ENCODE data around the gene BIRC6. TPM values are rescaled to one million over a fixed set of nuclear protein-coding genes. Genes with fewer than 3 reads are reported as not detected.
A peak's percentile ranks its signal among the peaks of the same experiment; 100 is the strongest.
"Not testable (repeated sequence)": the region's sequence is repeated elsewhere in the genome, so short reads cannot be mapped to it uniquely, and the experiment has no call there.

BIRC6 gene
- total RNA-seq, 2 experiments from 2014 or later, result 95.0 to 103 TPM

DNA sequence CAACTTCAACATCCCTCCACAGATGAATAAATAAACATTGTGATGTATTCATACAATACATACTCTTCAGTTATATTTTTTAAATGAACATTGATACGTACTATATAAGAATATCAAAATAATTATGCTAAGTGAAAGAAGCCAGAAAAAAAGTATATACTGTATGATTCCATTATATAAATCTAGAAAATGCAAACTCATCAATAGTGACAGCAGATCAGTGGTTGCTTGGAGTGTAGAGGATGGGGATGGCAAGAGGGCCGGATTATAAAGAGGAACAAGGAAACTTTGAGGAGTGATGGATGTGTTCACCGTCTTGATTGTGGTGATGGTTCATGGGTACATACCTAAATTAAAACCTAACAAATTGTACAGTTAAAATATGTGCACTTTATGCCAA is 268.0 kb downstream of the BIRC6 start:
- Mint-ChIP-seq H3K27ac (no peak overlapping the region), H3K27me3 (no peaks in the 10 kb centered on the region), H3K36me3 (ENCODE audit: low read depth) (peaks cover 9% of the 10 kb centered on the region), H3K9me3 (no peaks in the 10 kb centered on the region), H3K4me1 (peaks cover 21% of the 10 kb centered on the region), H3K4me3 (no peak overlapping the region)
- ChIA-PET POLR2A (interaction anchor here (2.3 kb wide), 2 partner anchors 11 to 52 kb away, joined by 5 to 6 read pairs; no protein-coding TSS in a partner anchor), CTCF (no interaction called here)
- no peak for DNase-seq

DNA sequence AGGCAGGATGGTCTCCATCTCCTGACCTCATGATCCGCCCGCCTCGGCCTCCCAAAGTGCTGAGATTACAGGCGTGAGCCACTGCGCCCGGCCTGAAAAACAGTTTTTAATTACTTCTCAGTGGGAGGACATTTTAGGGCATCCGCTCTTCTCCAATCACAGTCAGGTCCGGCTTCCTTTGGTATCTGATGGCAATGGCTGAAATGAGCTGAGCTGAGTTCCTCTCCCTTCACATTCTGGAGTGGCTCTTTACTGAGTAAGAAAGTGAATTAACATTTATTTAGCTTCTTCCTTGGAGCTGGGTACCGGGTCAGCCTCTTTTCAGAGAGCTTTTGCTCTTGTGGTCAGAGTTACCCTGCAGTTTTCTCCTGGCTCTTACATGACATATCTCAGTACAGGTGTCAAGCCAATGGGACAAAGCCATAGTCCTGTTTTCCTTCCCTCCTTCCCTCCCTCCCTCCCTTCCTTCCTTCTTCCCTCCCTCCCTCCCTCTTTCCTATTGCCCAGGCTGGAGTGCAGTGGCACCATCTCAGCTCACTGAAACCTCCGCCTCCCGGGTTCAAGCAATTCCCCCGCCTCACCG is 269.9 kb downstream of the BIRC6 start:
- no peak overlapping the region for H3K27ac Mint-ChIP-seq
- POLR2A ChIA-PET, result interaction anchor here (0.9 to 2.3 kb wide), 3 partner anchors 9 to 54 kb away, joined by 3 to 5 read pairs (median 4); no protein-coding TSS in a partner anchor
- H3K4me1 Mint-ChIP-seq, result peaks cover 25% of the 10 kb centered on the region
- H3K36me3 Mint-ChIP-seq (ENCODE audit: low read depth), result peaks cover 17% of the 10 kb centered on the region
- CTCF ChIA-PET, result interaction anchor here (1.3 kb wide), 1 partner anchor 35 kb away, joined by 3 read pairs; no protein-coding TSS in a partner anchor
- DNase-seq, result no peak
- peak overlapping the region; percentile 87 for H3K4me3 Mint-ChIP-seq
- H3K9me3 Mint-ChIP-seq, result no peaks in the 10 kb centered on the region
- H3K27me3 Mint-ChIP-seq, result no peaks in the 10 kb centered on the region

DNA sequence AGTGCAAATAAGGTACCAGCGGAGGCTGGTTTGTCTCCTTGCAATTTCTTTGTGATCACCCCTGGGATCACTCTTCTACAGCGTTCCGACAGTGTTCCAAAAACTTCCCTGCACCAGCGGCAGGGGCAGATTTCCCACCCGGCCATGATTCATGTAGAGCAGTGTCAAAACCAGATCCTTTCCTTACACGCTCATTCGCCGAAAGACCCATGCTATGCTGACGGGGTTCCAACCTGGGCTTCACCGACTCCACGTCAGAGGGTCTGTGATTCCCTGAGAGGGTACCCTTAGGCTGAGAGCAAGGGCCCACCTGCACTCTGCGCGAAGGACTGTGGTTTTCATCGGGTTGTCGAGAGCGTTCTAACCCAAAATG is 270.6 kb downstream of the BIRC6 start:
- no peak for DNase-seq
- peaks cover 29% of the 10 kb centered on the region for H3K4me1 Mint-ChIP-seq
- H3K27ac Mint-ChIP-seq, result peak overlapping the region; percentile 84
- ChIA-PET POLR2A (interaction anchor here (0.7 to 1.4 kb wide), 6 partner anchors 8 to 972 kb away, joined by 3 to 6 read pairs (median 4); partner anchors contain the start of gene FAM98A), CTCF (interaction anchor here (1.0 to 1.3 kb wide), 2 partner anchors 36 to 75 kb away, joined by 3 read pairs; no protein-coding TSS in a partner anchor)
- H3K27me3 Mint-ChIP-seq, result no peaks in the 10 kb centered on the region
- H3K9me3 Mint-ChIP-seq, result no peaks in the 10 kb centered on the region
- peak overlapping the region; percentile 87 for H3K4me3 Mint-ChIP-seq
- peaks cover 14% of the 10 kb centered on the region for H3K36me3 Mint-ChIP-seq (ENCODE audit: low read depth)

DNA sequence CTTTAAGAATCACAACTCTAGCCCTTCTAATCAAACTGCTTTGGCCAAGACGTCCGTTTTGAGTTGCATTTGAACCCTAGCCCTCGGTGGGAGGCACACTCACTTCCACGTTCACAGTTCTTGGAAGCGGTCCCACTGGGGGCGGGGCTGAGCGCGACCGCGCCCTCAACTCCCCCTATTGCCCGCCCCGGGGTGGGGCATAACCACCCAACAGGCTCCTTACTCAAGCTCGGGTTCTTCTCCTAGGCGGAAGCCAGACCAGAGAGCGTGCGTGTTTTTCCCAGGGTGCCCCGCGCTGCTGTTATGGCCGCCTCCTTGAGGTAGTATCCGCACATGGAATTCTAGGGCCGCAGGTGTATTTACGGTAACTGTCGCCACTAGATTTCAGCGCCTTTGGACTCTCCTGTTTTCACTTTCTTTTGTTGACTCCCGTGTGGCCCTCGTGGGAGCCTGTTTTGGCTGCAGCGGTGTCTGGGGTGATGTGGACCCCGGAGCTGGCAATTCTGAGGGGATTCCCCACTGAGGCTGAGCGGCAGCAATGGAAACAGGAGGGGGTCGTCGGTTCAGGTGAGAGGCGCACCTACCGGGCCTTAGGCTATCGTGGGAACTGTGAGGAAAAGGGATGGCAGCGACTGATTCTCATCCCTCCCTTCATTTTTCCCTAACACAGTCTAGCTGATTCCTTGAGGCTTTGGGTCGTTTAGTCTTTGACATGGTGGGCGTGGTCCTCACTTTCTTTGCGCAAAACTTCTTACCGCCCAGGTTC is 271.2 kb downstream of the BIRC6 start, which contains the start of gene TTC27:
TTC27 (plus strand) TSS at position 237 of the 766 bp plus-strand sequence; CDS start at position 480, 243 bp downstream.
- H3K9me3 Mint-ChIP-seq, result no peaks in the 10 kb centered on the region
- H3K4me1 Mint-ChIP-seq, result peaks cover 31% of the 10 kb centered on the region
- CTCF ChIA-PET, result interaction anchor here (1.0 to 1.3 kb wide), 2 partner anchors 36 to 76 kb away, joined by 3 read pairs; no protein-coding TSS in a partner anchor
- POLR2A ChIA-PET, result interaction anchor here (0.7 to 1.4 kb wide), 5 partner anchors 9 to 972 kb away, joined by 3 to 6 read pairs (median 3); partner anchors contain the start of genes FAM98A and SLC30A6
- H3K27ac Mint-ChIP-seq, result peak within 1 kb of the TSS; percentile 84
- H3K27me3 Mint-ChIP-seq, result no peaks in the 10 kb centered on the region
- peak within 1 kb of the TSS; percentile 87 for H3K4me3 Mint-ChIP-seq
- DNase-seq, result peak; percentile 96
- peaks cover 11% of the 10 kb centered on the region for H3K36me3 Mint-ChIP-seq (ENCODE audit: low read depth)

DNA sequence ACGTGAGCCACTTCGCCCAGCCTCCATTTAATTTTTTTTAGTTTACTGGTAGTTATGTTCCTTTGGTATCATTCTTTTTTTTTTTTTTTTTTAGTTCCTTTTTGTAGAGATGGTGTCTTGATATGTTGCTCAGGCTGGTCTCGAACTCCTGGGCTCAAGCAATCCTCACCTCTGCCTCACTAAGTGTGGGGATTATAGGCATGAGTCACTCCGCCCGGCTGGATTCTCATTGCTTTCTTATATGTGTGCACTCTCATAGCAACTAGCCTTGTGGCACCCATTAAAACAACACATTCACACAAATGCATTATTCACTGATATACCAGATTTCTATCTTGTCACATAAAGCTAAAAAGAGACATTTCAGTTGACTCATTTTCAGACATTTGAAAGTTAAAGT is 275.3 kb downstream of the BIRC6 start:
- no peak overlapping the region for H3K27ac Mint-ChIP-seq
- H3K4me3 Mint-ChIP-seq, result no peak overlapping the region
- CTCF ChIA-PET, result no interaction called here
- POLR2A ChIA-PET, result interaction anchor here (0.6 kb wide), 1 partner anchor 72 kb away, joined by 4 read pairs; no protein-coding TSS in a partner anchor
- peaks cover 28% of the 10 kb centered on the region for H3K4me1 Mint-ChIP-seq
- no peaks in the 10 kb centered on the region for H3K27me3 Mint-ChIP-seq
- no peaks in the 10 kb centered on the region for H3K9me3 Mint-ChIP-seq
- no peak for DNase-seq
- H3K36me3 Mint-ChIP-seq (ENCODE audit: low read depth), result peaks cover 15% of the 10 kb centered on the region

DNA sequence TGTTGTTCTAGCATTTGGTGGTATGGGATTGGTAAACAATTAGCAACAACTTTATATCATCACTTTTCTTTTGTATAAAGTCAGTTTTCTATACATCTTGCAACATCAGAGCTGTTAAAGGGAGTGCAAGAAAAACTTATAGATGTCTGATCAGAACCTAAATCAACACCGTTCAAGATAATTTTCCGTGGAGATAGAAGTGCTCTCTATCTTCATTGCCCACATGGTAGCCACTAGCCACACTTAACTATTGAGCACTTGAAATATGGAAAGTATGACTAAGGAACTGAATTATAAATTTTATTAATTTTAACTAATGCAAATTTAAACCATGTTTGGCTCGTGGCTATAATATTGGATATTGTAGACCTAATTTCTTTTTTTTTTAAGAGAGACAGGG is 276.2 kb downstream of the BIRC6 start:
- POLR2A ChIA-PET, result no interaction called here
- peaks cover 20% of the 10 kb centered on the region for H3K4me1 Mint-ChIP-seq
- peaks cover 19% of the 10 kb centered on the region for H3K36me3 Mint-ChIP-seq (ENCODE audit: low read depth)
- H3K27ac Mint-ChIP-seq, result no peak overlapping the region
- H3K4me3 Mint-ChIP-seq, result no peak overlapping the region
- CTCF ChIA-PET, result no interaction called here
- no peak for DNase-seq
- H3K27me3 Mint-ChIP-seq, result no peaks in the 10 kb centered on the region
- H3K9me3 Mint-ChIP-seq, result no peaks in the 10 kb centered on the region

DNA sequence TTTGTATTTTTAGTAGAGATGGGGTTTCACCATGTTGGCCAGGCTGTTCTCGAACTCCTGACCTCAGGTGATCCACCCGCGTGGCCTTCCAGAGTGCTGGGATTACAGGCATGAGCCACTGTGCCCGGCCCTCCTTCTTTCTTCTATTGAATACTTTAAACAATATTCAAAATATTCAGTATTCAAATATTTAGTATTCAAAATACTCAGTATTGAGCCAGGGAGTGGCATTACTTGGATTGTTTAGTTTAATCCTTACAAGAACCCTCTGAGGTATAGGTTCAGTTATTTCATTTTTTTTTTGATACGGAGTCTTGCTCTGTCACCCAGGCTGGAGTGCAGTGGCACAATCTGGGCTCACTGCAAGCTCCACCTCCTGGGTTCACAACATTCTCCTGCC is 281.7 kb downstream of the BIRC6 start:
- H3K4me1 Mint-ChIP-seq, POLR2A ChIA-PET, DNase-seq, H3K4me3 Mint-ChIP-seq, CTCF ChIA-PET, H3K27ac Mint-ChIP-seq, H3K27me3 Mint-ChIP-seq, H3K9me3 Mint-ChIP-seq: not testable (repeated sequence)
- peaks cover 25% of the 10 kb centered on the region for H3K36me3 Mint-ChIP-seq (ENCODE audit: low read depth)

DNA sequence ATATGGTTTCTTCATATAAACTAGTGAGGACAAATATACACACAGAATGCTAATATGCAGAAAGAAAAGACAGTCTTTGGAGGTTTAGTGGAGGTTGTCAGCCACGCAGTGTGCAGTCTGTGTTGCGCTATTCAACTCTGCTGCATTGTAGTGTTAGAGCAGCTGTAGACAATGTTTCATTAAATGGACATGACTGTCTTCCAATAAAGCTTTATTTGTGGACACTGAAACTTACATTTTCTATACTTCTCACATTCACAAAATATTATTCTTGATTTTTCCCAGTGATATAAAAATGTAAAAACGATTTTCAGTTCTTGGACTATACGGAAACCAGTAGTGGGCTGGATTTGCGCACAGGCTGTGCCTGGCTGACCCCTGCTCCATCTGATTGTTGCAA is 284.4 kb downstream of the BIRC6 start:
- Mint-ChIP-seq H3K27ac (no peak overlapping the region), H3K36me3 (ENCODE audit: low read depth) (peaks cover 29% of the 10 kb centered on the region), H3K9me3 (no peaks in the 10 kb centered on the region), H3K4me3 (no peak overlapping the region), H3K4me1 (no peaks in the 10 kb centered on the region), H3K27me3 (no peaks in the 10 kb centered on the region)
- CTCF ChIA-PET, result interaction anchor here (0.6 kb wide), 1 partner anchor 1724 kb away, joined by 4 read pairs; no protein-coding TSS in a partner anchor
- POLR2A ChIA-PET, result no interaction called here
- DNase-seq, result no peak

DNA sequence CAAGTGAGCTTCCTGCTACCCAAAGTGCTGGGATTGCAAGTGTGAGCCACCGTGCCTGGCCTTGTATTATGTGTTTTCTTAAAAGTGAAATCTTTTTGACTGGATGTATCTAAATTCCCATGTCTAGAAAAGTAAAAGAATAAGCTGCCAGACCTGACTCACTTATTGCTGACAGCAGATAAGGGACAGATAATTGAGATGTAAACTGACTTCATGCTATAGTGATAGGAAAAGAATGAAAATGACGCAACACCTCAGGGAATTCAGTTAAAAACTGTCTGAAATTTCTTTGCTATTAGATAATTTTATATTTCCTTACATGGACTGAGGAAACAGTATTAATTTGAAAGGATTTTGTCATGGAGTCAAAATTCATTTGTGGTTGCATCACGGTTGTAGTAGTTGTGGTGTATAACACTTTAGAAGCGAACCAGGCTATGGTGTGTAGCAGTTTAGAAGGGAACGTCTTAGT is 290.4 kb downstream of the BIRC6 start:
- CTCF ChIA-PET, result no interaction called here
- POLR2A ChIA-PET, result interaction anchor here (0.5 kb wide), 1 partner anchor 18 kb away, joined by 3 read pairs; no protein-coding TSS in a partner anchor
- DNase-seq, result no peak
- H3K36me3 Mint-ChIP-seq (ENCODE audit: low read depth), result peaks cover 28% of the 10 kb centered on the region
- no peak overlapping the region for H3K4me3 Mint-ChIP-seq
- H3K27ac Mint-ChIP-seq, result no peak overlapping the region
- no peaks in the 10 kb centered on the region for H3K9me3 Mint-ChIP-seq
- peaks cover 2% of the 10 kb centered on the region for H3K4me1 Mint-ChIP-seq
- no peaks in the 10 kb centered on the region for H3K27me3 Mint-ChIP-seq

DNA sequence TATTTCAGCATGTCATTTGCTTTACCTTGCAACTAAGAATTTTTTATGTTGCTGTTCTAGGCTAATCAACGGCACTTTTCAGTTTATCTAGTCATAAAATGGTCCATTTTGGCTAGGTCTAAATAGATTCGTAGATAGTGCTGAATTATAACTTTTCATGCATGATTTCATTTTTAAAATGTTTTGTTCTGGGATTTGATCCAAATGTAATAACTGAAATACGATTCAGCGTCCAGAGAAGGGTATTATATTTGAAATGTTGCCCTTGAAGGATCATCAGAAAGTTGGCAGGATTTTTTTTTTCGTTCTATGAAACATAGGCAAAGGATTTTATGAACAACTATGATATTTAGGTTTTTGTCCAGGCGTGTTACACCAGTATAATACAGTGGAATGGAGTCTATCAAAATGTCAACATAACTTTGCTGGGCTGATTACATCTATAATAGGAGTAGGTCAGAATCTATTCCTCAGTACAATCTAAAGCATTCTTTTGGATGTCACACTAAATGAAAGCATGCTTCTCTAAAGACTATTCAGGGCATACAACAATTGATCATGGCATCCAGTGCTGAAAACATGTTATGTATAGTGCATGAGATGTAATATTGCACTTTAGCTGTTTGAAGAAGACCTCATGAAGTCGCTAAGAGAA is 295.9 kb downstream of the BIRC6 start:
- no peak for DNase-seq
- no peaks in the 10 kb centered on the region for H3K27me3 Mint-ChIP-seq
- H3K36me3 Mint-ChIP-seq (ENCODE audit: low read depth), result peaks cover 25% of the 10 kb centered on the region
- H3K4me3 Mint-ChIP-seq, result no peak overlapping the region
- no peaks in the 10 kb centered on the region for H3K9me3 Mint-ChIP-seq
- CTCF ChIA-PET, result no interaction called here
- POLR2A ChIA-PET, result no interaction called here
- peaks cover 2% of the 10 kb centered on the region for H3K4me1 Mint-ChIP-seq
- no peak overlapping the region for H3K27ac Mint-ChIP-seq

DNA sequence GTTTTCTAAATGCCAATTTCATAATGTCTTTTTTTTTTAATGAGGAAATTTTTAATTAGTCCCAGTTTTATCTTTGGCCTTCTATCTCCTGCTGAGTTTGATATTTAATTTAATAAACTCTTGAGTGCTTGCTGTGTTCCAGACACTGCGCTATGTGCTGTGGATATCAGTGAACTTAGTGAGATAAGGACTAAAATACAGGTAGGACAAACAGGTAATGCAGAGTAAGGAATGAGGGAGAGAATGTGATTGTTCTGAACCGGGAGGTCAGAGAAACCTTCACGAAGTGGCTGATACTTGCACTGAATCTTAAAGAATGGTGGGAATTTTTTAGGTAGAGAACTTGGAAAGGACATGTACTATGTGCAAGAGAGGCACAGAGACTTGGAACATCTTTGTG is 299.2 kb downstream of the BIRC6 start:
- ChIA-PET CTCF (no interaction called here), POLR2A (interaction anchor here (0.7 kb wide), 1 partner anchor 38 kb away, joined by 3 read pairs; no protein-coding TSS in a partner anchor)
- Mint-ChIP-seq H3K27ac (no peak overlapping the region), H3K9me3 (no peaks in the 10 kb centered on the region), H3K36me3 (ENCODE audit: low read depth) (peaks cover 37% of the 10 kb centered on the region), H3K4me1 (no peaks in the 10 kb centered on the region), H3K4me3 (no peak overlapping the region), H3K27me3 (no peaks in the 10 kb centered on the region)
- no peak for DNase-seq

DNA sequence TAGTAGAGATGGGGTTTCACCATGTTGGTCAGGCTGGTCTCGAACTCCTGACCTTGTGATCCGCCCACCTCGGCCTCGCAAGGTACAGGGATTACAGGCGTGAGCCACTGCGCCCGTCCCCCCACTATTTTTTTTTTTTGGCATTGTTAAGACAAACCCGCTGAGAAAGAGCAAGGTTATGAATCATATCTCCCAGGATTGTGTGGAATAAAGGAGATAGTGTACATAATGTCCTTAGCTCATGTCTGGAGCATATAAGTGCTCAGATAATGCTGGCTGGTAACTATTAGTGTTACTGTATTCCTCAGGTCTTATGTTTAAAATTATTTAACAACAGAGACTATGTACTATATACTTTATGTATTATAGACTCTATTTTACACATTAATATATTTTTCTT is 307.0 kb downstream of the BIRC6 start:
- ChIA-PET CTCF (no interaction called here), POLR2A (no interaction called here)
- H3K27me3 Mint-ChIP-seq, result no peaks in the 10 kb centered on the region
- H3K4me3 Mint-ChIP-seq, result no peak overlapping the region
- H3K4me1 Mint-ChIP-seq, result no peaks in the 10 kb centered on the region
- peaks cover 42% of the 10 kb centered on the region for H3K36me3 Mint-ChIP-seq (ENCODE audit: low read depth)
- H3K9me3 Mint-ChIP-seq, result no peaks in the 10 kb centered on the region
- H3K27ac Mint-ChIP-seq, result no peak overlapping the region
- DNase-seq, result no peak

DNA sequence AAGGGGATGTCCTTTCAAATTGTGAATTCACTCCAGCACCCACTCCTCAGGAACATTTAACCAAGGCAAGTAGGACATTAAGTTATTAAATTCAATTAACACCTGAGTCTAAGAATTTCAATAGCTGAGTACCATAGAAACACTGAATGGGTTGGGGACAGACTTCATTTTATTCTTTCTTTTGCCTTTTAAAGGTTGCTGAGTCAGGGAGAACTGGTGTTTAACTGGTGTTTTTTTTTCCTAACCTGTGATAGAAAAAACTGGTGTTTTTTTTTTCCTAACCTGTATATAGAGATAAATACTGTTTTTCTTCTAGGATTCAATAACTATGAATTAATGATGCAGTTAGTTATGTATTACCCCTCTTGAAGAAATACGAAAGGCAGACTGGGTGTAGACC is 309.9 kb downstream of the BIRC6 start:
- Mint-ChIP-seq H3K27ac (no peak overlapping the region), H3K27me3 (no peaks in the 10 kb centered on the region), H3K9me3 (no peaks in the 10 kb centered on the region), H3K36me3 (ENCODE audit: low read depth) (peaks cover 20% of the 10 kb centered on the region), H3K4me3 (no peak overlapping the region), H3K4me1 (no peaks in the 10 kb centered on the region)
- CTCF ChIA-PET, result no interaction called here
- no peak for DNase-seq
- POLR2A ChIA-PET, result no interaction called here

All from activated CD4-positive, alpha-beta memory T cell treated with anti-CD3 and anti-CD28 coated beads, Interleukin-2, amount 10 ng/mL, durations not matched to agents 7 days and 5 days (primary cell).